Tibial artery (tissue), 4 donors: Measurements from ENCODE around the gene RNGTT.

Experiments
- DNase-seq, 2 donors: peaks; one replicate each; pipeline ENCODE4 v3.0.0-alpha.2; 2019
- H3K27ac ChIP-seq, 2 donors: fragments of 200-600 bp; sonication (generic) in 1 of 2; 1 replicate in 1 of 2; 2 replicates in 1 of 2; pipeline ENCODE4 v1.5.1; 2018 to 2019; ENCODE audit warnings: mild to moderate bottlenecking in 1 of 2
- H3K27me3 ChIP-seq, 2 donors: fragments of 200-600 bp; sonication (generic) in 1 of 2; one replicate each; pipeline versions ENCODE4 v1.5.1 to v1.6.0; 2016 to 2019
- H3K36me3 ChIP-seq, 3 donors: fragments of 200-600 bp; sonication (generic) in 2 of 3; one replicate each; pipeline ENCODE4 v1.5.1; 2016 to 2019; ENCODE audit warnings: mild to moderate bottlenecking in 2 of 3
- H3K4me1 ChIP-seq, 4 donors: fragments of 200-600 bp; sonication (generic) in 2 of 4; 1 replicate in 3 of 4; 2 replicates in 1 of 4; pipeline ENCODE4 v1.5.1; 2016 to 2019
- H3K4me3 ChIP-seq, 2 donors: fragments of 200-600 bp; sonication (generic) in 1 of 2; 1 replicate in 1 of 2; 2 replicates in 1 of 2; pipeline ENCODE4 v1.5.1; 2018 to 2019; ENCODE audit warnings: mild to moderate bottlenecking in 2 of 2
- H3K9me3 ChIP-seq, 3 donors: fragments of 200-600 bp; sonication (generic) in 1 of 3; one replicate each; pipeline ENCODE4 v1.5.1; 2016 to 2019
- CTCF ChIP-seq, 2 experiments: fragments of 200-600 bp in 1 of 2; fragments of 450-650 bp in 1 of 2; IDR thresholded peaks; one replicate each; pipeline ENCODE4 v1.5.1; 2017 to 2019; ENCODE audit warnings: antibody characterized with exemption in 2 of 2, mild to moderate bottlenecking in 1 of 2, moderate library complexity in 1 of 2
- intact Hi-C: fragments of 100-400 bp; cut with DNase I; formaldehyde crosslinking; loops from one replicate; pipeline ENCODE4 v1.15.0; 2023; ENCODE audit warnings: low total_unique reads

Gene RNGTT

GRCh38 chr6:88856566-88856965, 106.9 kb downstream of the RNGTT start:
- Histone ChIP-seq H3K27ac (no peak overlapping the region), H3K4me1 (peaks cover 0 to 20% (median 5%) of the 10 kb centered on the region in 4 donors), H3K4me3 (no peak overlapping the region), H3K27me3 (no peaks in the 10 kb centered on the region), H3K36me3 (no peaks in the 10 kb centered on the region), H3K9me3 (no peaks in the 10 kb centered on the region)
- DNase-seq = no peak
- no peak for TF ChIP-seq CTCF (IDR thresholded peaks at IDR 0.05)
- intact Hi-C loops = no loop called here

- no peak for DNase-seq
- H3K4me1 ChIP-seq = peaks cover 0 to 24% (median 5%) of the 10 kb centered on the region in 4 donors
Observed at GRCh38 chr6:88855541-88856147, 107.8 kb downstream of the RNGTT start.

GRCh38 chr6:88852775-88853174, 110.6 kb downstream of the RNGTT start:
- no peaks in the 10 kb centered on the region for H3K36me3 ChIP-seq
- no peak overlapping the region for H3K4me3 ChIP-seq
- intact Hi-C loops = no loop called here
- no peaks in the 10 kb centered on the region for H3K27me3 ChIP-seq
- no peaks in the 10 kb centered on the region for H3K9me3 ChIP-seq
- TF ChIP-seq CTCF (IDR thresholded peaks at IDR 0.05) = no peak
- H3K4me1 ChIP-seq = peaks cover 0 to 35% (median 5%) of the 10 kb centered on the region in 4 donors
- DNase-seq = no peak
- H3K27ac ChIP-seq = no peak overlapping the region

More at GRCh38 chr6:88855541-88856147, 107.8 kb downstream of the RNGTT start:
- Histone ChIP-seq H3K27me3 (no peaks in the 10 kb centered on the region), H3K27ac (no peak overlapping the region), H3K4me3 (no peak overlapping the region), H3K9me3 (no peaks in the 10 kb centered on the region), H3K36me3 (no peaks in the 10 kb centered on the region)
- no peak for TF ChIP-seq CTCF (IDR thresholded peaks at IDR 0.05)
- intact Hi-C loops = no loop called here

- no peaks in the 10 kb centered on the region for H3K27me3 ChIP-seq
- no peaks in the 10 kb centered on the region for H3K36me3 ChIP-seq
- no peak overlapping the region for H3K27ac ChIP-seq
- TF ChIP-seq CTCF (IDR thresholded peaks at IDR 0.05) = no peak
- peaks cover 0 to 35% (median 5%) of the 10 kb centered on the region in 4 donors for H3K4me1 ChIP-seq
- intact Hi-C loops = no loop called here
- no peak overlapping the region for H3K4me3 ChIP-seq
- no peaks in the 10 kb centered on the region for H3K9me3 ChIP-seq
- DNase-seq = no peak
Observed at GRCh38 chr6:88852000-88852399, 111.4 kb downstream of the RNGTT start.

- Histone ChIP-seq H3K27me3 (no peaks in the 10 kb centered on the region), H3K9me3 (no peaks in the 10 kb centered on the region), H3K27ac (no peak overlapping the region), H3K36me3 (no peaks in the 10 kb centered on the region), H3K4me1 (peaks cover 0 to 20% (median 0%) of the 10 kb centered on the region in 4 donors), H3K4me3 (no peak overlapping the region)
- intact Hi-C loops = no loop called here
- no peak for DNase-seq
- TF ChIP-seq CTCF (IDR thresholded peaks at IDR 0.05) = no peak
Observed at GRCh38 chr6:88848870-88849269, 114.5 kb downstream of the RNGTT start.
